ENCODE data around the gene STRIP2.
"Not testable (repeated sequence)": the region's sequence is repeated elsewhere in the genome, so short reads cannot be mapped to it uniquely, and the experiment has no call there.

STRIP2 gene

DNA sequence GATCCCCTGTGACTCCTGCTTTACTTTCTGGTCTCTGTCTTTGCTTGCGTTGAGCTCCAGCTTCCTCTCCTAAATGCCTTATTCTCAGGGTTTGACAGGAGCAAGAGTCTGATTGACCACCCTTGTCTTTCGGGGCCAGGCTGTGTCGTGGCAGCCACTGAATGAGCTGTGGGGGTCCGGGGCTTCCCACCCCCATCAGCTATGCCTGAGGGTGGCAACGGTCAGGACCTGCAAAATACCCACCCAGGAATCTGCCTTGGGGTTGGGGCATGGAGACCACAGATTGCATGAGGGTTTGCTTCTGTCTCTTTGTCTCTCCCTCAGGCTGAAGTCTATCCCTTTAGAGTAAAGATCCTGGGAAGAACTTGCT lies 88.7 kb downstream of the STRIP2 start:
- TF ChIP-seq, protein P1, sequence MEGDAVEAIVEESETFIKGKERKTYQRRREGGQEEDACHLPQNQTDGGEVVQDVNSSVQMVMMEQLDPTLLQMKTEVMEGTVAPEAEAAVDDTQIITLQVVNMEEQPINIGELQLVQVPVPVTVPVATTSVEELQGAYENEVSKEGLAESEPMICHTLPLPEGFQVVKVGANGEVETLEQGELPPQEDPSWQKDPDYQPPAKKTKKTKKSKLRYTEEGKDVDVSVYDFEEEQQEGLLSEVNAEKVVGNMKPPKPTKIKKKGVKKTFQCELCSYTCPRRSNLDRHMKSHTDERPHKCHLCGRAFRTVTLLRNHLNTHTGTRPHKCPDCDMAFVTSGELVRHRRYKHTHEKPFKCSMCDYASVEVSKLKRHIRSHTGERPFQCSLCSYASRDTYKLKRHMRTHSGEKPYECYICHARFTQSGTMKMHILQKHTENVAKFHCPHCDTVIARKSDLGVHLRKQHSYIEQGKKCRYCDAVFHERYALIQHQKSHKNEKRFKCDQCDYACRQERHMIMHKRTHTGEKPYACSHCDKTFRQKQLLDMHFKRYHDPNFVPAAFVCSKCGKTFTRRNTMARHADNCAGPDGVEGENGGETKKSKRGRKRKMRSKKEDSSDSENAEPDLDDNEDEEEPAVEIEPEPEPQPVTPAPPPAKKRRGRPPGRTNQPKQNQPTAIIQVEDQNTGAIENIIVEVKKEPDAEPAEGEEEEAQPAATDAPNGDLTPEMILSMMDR (IDR thresholded peaks at IDR 0.05; ENCODE audit: unreplicated experiment in 3 of 3) = no peak
- Mint-ChIP-seq H3K27me3 (ENCODE audit: low read depth) (peaks cover 48% of the 10 kb centered on the region), H3K4me1 (no peaks in the 10 kb centered on the region), H3K9me3 (no peaks in the 10 kb centered on the region), H3K27ac (no peak overlapping the region), H3K36me3 (ENCODE audit: low read depth) (no peaks in the 10 kb centered on the region), H3K4me3 (no peak overlapping the region)

DNA sequence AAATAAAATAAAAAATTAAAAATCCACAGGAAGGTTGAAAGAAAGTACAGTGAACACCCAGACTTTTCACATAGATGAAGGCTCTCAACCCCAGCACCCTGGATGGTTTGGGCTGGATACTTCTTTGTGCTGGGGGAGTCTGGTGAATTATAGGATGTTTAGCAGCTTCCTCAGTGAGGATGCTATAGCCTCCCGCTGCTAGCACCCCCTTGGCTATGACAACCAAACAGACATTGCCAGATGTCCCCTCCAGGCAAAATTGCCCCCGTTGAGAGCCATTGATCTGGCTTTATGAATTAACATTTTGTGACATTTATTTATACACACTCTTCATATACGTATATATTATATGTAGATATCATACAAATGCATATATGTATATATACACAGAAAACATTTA lies 89.7 kb downstream of the STRIP2 start:
- TF ChIP-seq, protein P1 (IDR thresholded peaks at IDR 0.05; ENCODE audit: unreplicated experiment in 3 of 3) = no peak
- no peaks in the 10 kb centered on the region for H3K9me3 Mint-ChIP-seq

DNA sequence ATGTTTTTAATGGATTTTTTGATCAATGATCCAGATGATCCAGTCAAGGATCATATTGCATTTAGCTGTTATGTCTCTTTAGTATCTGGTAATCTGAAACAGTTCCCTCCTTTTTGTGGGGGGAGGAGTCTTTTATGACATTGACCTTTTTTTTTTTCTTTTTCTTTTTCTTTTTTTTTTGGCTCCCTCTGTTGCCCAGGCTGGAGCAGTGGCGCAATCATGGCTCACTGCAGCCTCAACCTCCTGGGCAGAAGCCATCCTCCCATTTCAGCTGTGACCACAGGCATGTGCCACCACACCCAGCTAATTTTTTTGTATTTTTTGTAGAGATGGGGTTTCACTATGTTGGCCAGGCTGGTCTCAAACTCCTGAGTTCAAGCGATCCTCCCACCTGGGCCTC lies 90.2 kb downstream of the STRIP2 start:
- H3K9me3 Mint-ChIP-seq; H3K4me3 Mint-ChIP-seq; H3K36me3 Mint-ChIP-seq (ENCODE audit: low read depth); H3K27ac Mint-ChIP-seq; H3K4me1 Mint-ChIP-seq: not testable (repeated sequence)
- H3K27me3 Mint-ChIP-seq (ENCODE audit: low read depth) = peaks cover 50% of the 10 kb centered on the region

More for the DNA sequence above, 89.7 kb downstream of the STRIP2 start:
- peaks cover 50% of the 10 kb centered on the region for H3K27me3 Mint-ChIP-seq (ENCODE audit: low read depth)
- no peak overlapping the region for H3K27ac Mint-ChIP-seq
- H3K4me3 Mint-ChIP-seq = no peak overlapping the region
- no peaks in the 10 kb centered on the region for H3K4me1 Mint-ChIP-seq
- no peaks in the 10 kb centered on the region for H3K36me3 Mint-ChIP-seq (ENCODE audit: low read depth)

DNA sequence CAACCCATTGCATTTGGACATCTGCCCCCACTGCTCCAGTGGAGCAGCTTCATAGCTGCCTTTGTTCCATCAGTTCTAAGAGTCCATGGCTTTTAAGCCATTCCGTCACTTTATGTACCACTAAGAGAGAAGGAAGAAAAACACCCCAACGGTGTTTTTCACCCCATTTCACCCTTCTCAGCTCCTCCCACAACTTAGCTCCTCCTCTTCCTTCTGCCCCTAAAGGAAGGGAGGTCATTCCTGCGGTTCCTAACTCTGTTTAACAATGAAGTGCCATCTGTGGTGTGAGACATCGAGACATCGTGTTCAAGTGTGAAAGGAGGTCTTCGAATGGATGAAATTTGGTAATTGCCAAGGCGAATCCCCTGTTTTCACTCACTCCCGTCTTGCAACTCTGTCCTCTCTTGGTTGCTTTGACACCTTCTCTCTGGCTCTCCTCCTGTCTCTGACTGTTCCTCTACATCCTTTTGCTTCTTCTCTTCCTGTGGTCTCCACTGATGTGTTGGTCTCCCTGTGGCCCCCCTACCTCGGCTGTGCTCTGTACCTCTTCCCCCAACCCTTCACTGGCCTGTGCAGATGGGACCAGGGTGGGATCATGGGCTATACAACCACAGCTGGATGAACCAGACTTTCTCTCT lies 91.1 kb downstream of the STRIP2 start:
- Mint-ChIP-seq H3K27ac (no peak overlapping the region), H3K4me3 (no peak overlapping the region), H3K36me3 (ENCODE audit: low read depth) (no peaks in the 10 kb centered on the region), H3K27me3 (ENCODE audit: low read depth) (peaks cover 50% of the 10 kb centered on the region), H3K9me3 (no peaks in the 10 kb centered on the region), H3K4me1 (no peaks in the 10 kb centered on the region)
- TF ChIP-seq, protein P1 (IDR thresholded peaks at IDR 0.05; ENCODE audit: unreplicated experiment in 3 of 3) = no peak

DNA sequence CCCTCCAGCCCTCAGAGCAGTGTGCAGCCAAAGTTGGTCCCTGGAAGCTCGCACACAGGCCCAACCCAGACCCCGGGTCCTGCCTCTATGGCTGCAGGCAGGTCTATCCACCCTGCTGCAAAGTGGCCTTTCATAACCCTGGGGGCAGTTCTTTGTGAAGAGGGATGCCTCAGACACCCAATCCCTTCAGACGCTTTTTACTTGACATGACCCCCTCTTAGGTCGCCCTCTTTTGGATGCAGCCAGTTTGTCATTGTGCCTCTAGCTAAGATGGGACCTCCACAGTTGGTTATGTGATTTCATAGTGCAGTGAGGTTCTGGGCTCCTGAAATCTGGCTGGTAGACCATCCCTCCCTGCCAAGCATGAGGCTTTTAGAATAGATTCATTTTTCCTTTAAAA lies 95.4 kb downstream of the STRIP2 start:
- TF ChIP-seq, protein P1 (IDR thresholded peaks at IDR 0.05; ENCODE audit: unreplicated experiment in 3 of 3) = no peak
- no peaks in the 10 kb centered on the region for H3K36me3 Mint-ChIP-seq (ENCODE audit: low read depth)
- H3K9me3 Mint-ChIP-seq = no peaks in the 10 kb centered on the region
- H3K4me3 Mint-ChIP-seq = no peak overlapping the region
- peaks cover 18% of the 10 kb centered on the region for H3K27me3 Mint-ChIP-seq (ENCODE audit: low read depth)
- H3K27ac Mint-ChIP-seq = no peak overlapping the region
- no peaks in the 10 kb centered on the region for H3K4me1 Mint-ChIP-seq

DNA sequence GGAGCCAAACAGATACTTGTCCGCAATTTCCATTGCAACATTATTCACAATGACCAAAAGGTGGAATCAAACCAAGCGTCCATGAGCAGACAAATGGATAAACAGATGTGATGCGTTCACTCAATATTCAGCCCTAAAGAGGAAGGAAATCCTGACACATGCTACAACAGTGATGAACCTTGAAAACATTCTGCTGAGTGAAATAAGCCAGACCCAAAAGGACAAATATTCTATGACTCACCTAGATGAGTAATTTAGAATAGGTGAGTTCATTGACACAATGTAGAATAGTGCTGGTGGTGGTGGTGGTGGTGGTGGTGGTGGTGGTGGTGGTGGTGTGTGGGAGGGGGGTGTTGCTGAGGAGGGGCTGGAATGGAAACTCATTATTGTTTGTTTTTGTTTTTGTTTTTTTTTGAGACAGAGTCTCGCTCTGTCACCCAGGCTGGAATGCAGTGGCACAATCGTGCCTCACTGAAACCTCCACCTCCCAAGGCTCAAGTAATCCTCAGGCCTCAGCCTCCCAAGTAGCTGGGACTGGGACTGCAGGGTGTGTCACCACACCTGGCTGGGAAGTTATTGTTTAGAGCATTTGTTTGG lies 96.7 kb downstream of the STRIP2 start:
- H3K27me3 Mint-ChIP-seq (ENCODE audit: low read depth) = peaks cover 13% of the 10 kb centered on the region
- H3K4me3 Mint-ChIP-seq = no peak overlapping the region
- H3K27ac Mint-ChIP-seq = no peak overlapping the region
- H3K4me1 Mint-ChIP-seq = no peaks in the 10 kb centered on the region
- TF ChIP-seq, protein P1 (IDR thresholded peaks at IDR 0.05; ENCODE audit: unreplicated experiment in 3 of 3) = no peak
- H3K9me3 Mint-ChIP-seq = no peaks in the 10 kb centered on the region
- H3K36me3 Mint-ChIP-seq (ENCODE audit: low read depth) = no peaks in the 10 kb centered on the region
